NCI-H2029 treated with DMSO at 0.1 percent for 48 hours (cell line): Measurements from ENCODE around the gene PRKG1.
"Not testable (repeated sequence)": the region's sequence is repeated elsewhere in the genome, so short reads cannot be mapped to it uniquely, and the experiment has no call there.

Experiments
- DNase-seq: peaks from one replicate; lab custom pipeline; 2025; lab: John Stamatoyannopoulos, UW

The PRKG1 gene

GRCh38 chr10:51656503-51656902 is 582.2 kb downstream of the PRKG1 start:
- no peak for DNase-seq

- DNase-seq, result no peak
Observed at GRCh38 chr10:51658000-51658399, 583.7 kb downstream of the PRKG1 start.

- no peak for DNase-seq
Observed at GRCh38 chr10:51659344-51659743, 585.1 kb downstream of the PRKG1 start.

GRCh38 chr10:51663086-51663485 is 588.8 kb downstream of the PRKG1 start:
- no peak for DNase-seq

- DNase-seq, result no peak
Observed at GRCh38 chr10:51666456-51666855, 592.2 kb downstream of the PRKG1 start.

GRCh38 chr10:51667678-51668335 is 593.5 kb downstream of the PRKG1 start:
- DNase-seq, result no peak

- DNase-seq, result no peak
Observed at GRCh38 chr10:51668336-51668689, 594.0 kb downstream of the PRKG1 start.

GRCh38 chr10:51669041-51669440 is 594.8 kb downstream of the PRKG1 start:
- no peak for DNase-seq

- DNase-seq, result no peak
Observed at GRCh38 chr10:51672039-51672535, 597.8 kb downstream of the PRKG1 start.

GRCh38 chr10:51675088-51675487 is 600.8 kb downstream of the PRKG1 start:
- no peak for DNase-seq

GRCh38 chr10:51679841-51680240 is 605.6 kb downstream of the PRKG1 start:
- DNase-seq, result no peak

GRCh38 chr10:51683031-51683691 is 608.9 kb downstream of the PRKG1 start:
- DNase-seq, result no peak

- DNase-seq, result no peak
Observed at GRCh38 chr10:51685768-51686167, 611.5 kb downstream of the PRKG1 start.

- no peak for DNase-seq
Observed at GRCh38 chr10:51687296-51687695, 613.0 kb downstream of the PRKG1 start.

GRCh38 chr10:51688826-51689225 is 614.5 kb downstream of the PRKG1 start:
- DNase-seq, result not testable (repeated sequence)

GRCh38 chr10:51689536-51689935 is 615.2 kb downstream of the PRKG1 start:
- DNase-seq, result no peak

- no peak for DNase-seq
Observed at GRCh38 chr10:51691135-51691534, 616.8 kb downstream of the PRKG1 start.

- DNase-seq, result no peak
Observed at GRCh38 chr10:51694086-51694768, 619.9 kb downstream of the PRKG1 start.

- no peak for DNase-seq
Observed at GRCh38 chr10:51696251-51696650, 622.0 kb downstream of the PRKG1 start.

GRCh38 chr10:51698473-51699063 is 624.3 kb downstream of the PRKG1 start:
- DNase-seq, result no peak

- DNase-seq, result no peak
Observed at GRCh38 chr10:51699145-51699474, 624.8 kb downstream of the PRKG1 start.

GRCh38 chr10:51699475-51700227 is 625.4 kb downstream of the PRKG1 start, which contains the start of gene CSTF2T:
Gene CSTF2T (minus strand): TSS chr10:51699595. CDS start chr10:51699549, 46 bp downstream.
- peak; percentile 10 for DNase-seq
